RKO (cell line): ENCODE results near the gene HJURP.

Source experiments
- DNase-seq: peaks from one replicate; pipeline ENCODE4 v3.0.0-alpha.2; 2016; ENCODE audit warnings: low spot score

HJURP gene

DNA sequence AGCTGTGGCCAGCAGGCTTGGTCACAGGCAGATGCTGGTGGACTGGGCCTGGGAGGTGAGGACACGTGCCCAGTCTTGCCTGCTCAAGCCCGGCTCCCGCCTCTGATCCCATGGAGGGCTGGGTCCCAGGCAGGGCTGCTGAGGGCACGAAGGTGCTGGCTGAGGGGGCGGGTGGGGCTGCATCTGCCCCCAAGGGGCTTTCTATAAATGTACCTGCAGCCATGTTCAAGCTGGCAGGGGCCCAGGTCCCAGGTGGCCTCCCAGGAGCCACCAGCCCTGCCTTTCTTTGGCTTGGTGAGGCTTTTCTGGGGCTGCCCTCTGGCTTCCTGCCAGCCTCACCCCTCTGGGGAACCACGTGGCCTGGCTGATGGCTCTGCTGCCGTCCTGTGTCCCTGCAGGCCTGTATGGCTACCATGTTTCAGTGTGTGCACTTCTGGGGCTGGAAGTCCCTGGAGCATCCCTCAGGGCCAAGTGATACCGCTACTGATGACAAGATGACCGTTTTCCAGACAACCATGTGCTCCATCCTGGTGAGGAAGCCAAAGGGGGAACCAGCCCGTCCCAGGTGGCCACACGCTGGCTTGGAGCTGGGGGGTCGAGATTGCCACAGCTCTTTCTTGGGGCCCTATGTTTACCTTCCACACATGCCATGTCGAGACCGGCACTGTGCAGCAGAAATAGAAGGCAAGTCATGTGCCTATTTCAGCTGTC lies 23.2 kb downstream of the HJURP start:
- DNase-seq, result no peak

DNA sequence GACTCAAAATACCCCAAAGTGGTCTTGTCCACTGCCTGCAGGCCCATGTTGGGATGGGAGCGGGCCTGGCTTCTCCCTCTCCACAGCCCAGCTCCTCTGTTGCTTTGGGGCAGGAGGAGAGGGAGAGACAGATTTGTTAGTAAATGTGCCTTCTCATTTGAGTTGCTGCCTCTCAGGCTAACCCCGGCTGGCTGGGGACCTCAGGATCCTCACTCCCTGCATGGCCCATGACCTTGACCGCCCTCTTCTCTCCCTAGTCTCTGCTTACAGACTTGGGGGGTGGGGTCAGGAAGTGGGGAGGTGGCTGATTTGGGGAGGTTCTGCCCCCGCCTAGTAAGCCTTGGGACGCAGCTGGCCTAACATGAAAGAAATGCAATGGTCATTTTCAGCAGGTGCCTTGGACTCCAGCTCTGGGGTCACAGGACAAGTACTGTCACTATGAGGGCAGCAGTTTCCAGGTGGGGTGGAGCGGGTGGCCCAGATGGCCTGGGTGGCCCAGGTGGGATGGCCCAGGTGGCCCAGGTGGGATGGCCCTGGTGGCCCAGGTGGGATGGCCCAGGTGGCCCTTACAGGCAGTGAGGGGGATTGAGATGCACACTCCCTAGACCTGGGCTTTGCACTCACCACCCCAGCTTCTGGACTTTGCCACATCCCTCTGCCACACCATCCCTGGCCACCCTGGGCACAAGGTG lies 24.1 kb downstream of the HJURP start:
- no peak for DNase-seq

DNA sequence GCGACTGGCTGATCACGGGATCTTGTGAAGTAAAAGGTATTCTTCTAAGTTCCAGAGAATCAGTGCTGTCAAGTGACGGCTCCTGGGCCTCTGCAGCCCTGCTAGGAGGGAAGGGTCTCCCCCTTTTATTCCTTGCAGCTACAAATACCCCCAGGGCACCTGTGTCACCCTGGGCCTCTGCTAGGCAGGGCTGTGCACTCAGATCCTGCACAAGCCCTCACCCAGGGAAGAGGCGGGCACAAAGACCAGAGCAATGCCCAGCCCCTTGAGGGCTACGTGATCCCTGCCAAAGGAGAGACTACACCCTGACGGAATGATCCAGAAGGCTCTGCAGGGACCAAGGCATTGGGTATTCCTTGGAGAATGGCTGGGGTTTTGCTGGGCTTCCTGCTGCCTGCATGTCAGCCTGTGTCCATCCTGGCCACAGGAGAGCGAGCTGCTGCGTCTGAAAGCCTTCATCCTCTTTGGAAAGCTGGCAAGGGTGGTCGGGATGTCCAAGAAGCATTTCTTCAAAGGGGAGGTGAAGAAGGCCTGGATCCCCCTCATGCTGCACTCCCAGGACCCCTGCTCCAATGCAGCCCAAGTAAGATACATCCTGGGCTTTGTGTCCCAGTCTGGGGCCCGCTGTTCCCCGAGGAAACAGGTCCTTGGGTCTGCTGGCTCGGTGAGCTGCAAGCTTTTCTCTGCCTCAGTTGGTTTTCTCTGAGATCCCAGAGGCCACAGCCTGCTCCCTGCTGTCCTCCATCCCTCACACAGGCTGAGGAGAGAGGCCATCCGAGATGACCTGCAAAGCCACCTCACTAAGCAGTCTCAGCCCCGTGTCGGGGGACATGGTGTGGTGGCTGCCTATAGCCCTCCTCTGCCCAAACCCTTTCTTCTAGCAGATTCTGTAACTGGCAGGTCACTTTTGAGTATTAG lies 24.9 kb downstream of the HJURP start:
- no peak for DNase-seq

DNA sequence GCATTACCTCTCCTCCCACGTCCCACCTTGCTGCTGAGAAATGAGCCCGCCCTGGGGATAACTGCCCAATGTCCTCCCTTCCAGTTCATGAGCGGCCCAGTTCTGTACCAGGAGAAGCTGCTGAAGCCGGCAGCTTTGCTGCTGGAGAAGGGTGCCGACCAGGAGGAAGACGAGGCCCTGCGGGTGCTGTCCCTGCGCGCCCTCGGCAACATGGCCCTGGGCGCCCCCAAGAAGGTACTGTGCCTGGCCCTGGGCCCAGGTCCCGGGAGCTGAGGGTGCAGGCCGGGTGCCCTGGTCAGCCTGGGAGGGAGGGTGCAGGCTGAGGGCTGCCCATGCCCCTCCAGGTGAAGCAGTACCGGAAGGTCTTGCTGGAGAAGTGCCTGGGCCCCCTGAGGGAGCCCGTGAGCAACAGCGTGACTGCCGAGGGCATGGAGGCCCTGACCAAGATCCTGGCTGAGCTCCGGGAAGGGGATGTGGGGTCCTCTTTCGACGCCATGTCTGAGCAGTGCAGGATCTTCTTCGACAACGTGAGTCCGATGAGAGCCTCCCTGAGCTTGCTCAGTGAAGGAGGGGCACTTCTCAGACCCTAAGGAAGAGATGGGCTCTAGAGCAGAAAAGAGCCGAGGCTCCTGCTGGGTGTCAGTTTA lies 25.7 kb downstream of the HJURP start:
- no peak for DNase-seq

DNA sequence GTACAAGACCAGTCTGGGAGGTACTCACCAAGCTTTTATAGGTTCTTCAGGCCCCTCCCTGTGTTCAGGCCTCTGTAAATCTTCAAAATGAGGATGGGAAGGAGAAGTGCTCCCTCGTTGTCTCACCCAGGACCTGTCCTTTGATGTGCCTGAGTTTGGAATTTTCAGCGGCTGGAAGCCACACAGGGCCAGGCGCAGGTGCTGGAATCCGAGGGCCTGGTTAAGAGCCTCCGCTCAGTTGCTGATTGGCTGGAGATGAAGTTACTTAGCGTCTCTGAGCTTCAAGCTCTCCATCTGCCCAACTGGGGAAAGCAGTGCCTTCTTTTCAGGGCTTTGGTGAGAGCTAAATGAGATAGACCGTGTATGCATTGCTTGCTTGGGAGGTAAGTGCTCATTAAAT lies 30.0 kb downstream of the HJURP start:
- DNase-seq, result no peak

DNA sequence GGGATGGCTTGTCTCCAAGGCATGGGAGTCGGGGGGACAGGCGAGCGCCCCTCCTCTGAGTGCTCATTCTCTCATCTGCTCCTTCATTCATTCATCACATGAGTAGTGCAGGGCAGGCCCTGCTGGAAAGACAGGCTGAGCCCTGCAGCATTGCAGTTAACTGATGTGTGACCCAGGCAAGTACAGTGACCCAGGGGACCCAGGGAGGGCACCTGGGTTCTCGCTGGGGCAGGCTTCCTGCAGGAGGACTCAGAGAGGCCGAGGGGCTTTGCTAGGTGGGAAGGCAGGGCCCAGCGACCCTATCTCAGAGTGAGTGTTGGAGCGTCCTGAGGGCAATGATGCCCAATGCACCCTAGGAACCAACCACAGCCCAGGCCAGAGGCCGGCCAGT lies 30.6 kb downstream of the HJURP start:
- no peak for DNase-seq

DNA sequence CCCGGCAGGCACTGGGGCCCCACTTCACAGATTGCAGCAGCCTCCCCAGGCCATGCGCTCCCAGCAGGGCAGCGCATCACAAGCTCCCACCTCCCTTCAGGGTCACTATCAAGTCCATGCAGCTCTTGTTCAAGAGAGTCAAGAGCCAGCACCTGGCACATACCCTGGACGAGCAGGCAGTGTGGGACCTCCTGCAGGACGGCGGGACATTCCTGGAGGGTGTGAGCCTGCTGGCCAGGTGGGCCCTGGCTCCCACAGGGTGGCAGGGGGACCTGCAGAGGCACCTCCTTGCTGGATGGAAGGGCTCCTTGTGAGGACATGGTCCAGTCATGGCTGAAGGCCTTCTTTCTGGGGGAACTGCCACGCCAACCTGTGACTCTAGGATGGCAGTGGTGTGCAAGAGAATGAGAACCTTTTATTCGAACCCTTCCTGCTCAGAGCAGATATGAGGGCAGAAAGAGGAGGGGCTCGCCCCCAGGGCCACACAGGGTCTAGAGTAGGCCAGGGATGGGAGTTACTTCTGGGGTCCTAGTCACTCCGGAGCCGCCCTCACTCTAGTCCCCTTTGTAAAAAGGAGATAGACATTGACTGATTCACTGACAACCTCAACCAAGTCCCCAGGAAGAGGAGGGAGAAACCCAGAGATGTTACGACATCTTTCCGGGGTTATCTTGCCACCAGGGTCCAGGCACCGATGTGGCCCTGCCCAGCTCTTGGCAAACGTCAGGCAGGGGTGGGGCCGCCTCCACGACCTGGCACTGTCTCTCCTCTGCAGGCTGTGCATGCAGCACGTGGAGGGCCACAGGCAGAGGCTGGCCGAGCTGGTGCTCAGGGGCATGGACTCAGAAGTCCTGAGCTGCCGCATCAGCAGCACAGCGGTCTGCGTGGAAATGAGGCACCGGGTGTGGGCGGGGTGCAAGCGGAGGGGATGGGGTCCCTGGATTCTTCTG lies 31.3 kb downstream of the HJURP start:
- no peak for DNase-seq

DNA sequence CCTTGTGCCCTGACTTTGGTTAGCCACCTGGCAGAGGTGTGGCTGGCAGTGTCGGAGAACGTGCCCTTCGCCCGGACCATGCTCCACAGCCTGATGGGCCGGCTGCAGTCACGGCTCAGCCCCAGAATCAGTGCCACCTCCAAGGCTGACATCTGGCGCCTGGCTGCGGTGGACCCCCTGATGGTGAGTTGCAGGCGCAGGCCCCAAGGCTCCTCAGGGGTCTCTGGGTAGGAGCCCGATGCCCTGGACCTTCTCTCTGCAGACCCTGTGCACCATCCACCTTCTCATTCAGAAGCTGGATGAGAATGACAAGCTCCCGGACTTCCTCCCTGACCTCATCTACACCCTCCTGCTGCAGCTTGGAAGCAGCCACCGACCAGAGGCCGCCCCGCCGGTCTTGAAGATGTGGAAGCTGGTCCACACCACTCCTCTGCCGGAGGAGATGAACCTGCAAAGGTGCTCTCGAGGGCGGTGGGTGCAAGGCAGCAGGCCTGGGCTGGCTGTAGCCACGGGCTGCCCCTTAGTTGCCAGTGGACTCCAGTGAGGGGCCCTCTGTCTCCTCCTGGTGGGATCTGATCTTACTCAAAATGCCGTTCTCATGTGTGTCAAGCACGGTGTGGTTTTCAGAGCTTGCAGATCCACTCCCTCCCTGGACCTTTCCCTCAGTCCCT lies 32.1 kb downstream of the HJURP start:
- DNase-seq, result no peak

DNA sequence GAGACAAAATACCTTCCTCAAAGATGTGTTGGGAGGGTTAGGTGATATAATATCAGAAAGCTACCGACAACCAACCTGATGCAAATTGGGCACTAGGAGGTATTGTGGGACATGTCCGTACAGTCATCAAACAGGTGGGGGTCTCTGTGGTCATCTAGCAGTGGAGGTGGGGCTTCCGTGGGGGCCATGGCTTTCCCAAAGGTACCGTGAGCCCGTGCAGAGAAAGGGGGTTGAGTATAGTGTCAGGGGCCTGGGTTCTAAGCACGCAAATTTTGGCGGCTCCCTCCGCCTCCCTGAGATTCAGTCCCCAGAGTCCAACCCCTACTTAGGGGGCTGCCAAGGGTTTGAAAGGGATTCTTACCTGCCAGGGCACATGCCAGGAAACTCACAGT lies 32.6 kb downstream of the HJURP start:
- no peak for DNase-seq

DNA sequence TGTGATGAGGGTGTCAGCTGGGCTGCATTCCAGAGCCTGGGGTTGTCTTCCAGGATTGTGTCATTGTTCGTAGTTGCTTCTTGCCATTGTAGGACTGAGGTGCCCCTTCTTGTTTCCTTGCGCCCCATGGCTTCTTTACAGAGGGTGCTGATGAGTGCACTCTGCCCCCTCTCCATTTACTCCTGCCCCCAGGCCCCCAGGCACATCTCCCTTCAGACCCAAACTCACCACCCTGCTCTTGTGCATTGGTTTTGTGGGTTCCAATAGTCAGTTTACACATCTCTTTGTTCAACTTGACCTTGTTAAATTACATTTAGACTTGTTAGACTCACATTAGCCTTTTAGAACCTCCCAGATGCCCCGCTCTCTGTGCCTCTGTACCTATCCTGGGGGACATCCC lies 33.1 kb downstream of the HJURP start:
- DNase-seq, result no peak

DNA sequence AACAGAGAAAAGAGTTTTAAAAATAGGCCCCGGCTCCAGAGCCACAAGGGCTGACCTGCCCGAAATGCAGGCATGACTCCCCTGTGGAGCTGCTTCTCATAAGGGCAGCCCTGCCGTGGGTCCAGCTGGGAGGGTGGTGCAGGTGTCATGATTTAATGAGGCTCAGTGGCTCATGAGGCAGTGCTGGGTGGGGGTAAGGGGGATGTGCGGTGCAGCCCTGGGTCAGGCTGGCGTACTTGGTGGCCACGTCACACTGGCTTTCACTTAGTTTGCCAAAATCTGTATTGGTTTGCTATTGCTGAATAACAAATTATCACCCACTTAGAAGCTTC lies 33.6 kb downstream of the HJURP start:
- no peak for DNase-seq

DNA sequence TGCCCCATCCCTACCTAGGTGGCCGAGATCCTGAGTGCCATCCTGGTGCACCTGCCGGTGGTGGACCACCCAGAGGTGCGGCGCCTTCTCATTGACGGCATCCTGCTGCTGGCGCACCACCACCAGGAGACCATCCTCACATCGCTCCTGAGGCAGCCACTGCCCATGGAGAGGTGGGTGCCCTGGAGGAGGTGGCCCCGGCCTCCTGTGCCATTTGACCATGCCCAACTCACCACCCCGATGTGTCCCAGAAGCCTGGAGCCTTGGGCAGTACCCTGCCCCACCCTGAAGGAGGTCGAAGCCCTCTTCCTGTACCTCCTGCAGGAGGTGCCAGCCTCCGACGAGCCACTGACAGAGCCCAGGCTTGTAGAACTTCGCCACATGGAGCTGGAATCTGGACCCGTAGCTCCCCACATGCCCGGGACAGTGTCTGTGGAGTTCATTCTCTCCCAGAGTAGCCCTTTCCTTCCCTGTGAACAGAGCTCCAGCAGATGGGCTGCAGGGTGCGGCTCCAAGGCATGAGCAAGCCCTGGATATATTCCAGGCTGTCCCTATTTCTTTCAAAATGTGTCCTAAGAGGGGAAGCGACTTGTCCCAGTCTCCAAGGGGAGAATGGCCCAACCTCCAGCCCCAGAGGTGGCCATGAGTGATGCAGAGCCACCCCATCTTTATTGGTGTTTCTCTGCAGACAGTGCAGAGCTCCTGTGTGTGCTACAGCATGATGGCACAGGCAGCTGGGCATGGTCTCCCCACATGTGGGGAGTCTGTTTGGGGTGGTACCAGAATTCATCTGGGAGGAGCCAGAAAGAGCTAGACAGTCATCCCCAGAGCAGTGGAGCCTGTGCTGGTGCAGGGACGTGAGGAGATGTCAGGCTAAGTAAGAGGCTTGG lies 34.2 kb downstream of the HJURP start:
- no peak for DNase-seq

DNA sequence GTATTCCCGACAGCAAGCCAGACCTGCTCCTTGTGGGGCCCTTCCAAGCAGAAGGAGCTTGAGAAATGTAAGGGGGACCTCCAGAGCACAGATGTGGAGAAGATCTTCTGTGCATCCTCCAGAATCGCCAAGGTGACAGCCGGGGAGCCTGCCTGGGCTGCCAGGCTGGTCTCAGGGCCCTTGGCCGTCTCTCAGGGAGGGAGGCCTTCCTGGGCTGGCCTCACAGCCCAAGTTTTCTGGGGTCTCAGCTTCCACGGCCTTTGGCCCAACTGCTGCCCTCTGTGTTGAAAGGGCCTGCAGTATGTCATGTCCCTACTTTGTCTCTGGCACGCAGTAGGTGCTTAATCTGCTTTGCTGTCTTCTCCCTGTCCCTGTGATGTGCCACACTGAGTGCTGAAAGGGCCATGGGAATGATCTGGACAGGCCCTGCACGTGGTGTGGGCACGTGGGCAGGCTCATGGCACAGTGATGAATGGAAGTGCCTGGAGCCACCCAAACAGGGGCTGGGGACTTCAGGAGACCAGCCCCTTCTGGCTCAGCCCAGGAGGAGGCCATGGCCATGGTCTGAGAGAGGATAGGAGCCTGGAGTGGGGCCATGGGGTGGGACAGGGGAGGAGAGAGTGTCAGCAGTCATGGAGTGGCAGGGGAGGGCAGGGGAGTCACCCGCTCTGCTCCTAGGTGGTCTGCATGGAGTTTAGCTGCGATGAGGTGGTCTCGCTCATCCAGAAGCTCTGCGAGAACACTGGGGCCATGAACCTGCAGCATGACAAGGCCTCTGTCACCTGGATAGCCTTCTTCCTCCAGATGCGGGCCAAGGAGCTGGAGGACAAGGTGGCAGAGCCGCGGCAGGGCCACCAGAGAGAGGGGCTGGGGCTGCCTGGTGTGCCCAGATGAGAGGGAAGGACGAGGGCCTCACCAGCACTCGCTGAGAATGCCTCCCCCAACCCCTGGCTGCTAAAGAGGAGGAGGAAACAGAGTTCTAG lies 35.4 kb downstream of the HJURP start:
- no peak for DNase-seq

DNA sequence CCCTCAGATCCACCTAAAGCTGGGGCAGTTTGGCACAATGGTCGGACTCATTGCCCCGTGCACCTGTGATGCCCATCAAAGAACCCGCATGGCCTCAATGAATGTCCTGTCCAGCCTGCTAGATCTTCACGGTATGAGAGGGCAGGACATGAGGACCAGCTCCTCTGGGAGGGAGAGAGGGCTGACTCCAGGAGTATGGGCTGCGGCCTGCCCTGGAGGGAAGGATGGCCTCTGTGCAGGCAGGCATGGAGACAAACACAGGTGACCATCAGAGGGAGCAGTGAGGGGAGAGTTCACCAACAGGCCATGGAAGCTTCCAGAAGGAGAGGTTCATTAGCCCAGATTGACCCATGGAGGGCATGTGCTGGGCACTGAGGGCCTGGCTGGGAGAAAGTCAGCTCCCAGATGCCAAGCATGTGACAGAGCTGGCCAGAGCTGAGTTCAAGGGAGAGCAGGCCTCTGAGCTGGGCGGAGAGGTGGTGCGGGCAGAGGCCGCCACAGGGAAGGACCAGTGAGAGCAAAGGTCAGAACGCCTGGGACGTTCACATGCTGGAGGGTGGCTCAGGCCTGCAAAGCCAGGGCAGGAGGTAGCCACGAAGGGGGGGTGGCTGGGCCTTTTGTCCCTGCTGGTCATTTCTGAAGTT lies 36.2 kb downstream of the HJURP start:
- no peak for DNase-seq

DNA sequence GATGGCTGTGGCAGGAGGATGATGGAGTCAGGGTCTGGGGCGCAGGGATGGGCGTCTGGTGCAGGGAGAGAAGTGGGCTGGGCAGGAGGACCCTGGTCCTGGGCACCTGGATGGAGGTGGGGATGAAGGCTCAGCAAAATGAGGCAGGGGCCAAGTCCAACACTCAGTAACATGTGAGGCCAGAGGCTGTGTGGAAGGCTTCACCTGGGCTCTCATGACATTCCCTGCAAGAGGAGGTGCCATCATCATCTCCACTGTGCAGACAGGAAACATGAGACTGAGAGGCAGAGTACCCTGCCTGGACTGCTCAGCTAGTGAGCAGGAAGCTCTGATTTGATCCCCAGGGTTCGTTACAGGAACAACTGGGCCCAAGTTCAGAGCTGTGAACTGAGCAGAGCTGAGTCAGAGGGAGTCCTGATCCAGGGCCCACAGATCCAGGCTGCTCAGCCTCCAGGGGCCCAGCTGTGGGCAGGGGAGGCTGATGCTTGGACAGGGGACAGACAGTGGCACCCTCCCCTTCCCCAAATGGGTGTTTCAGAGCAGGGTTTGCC lies 36.9 kb downstream of the HJURP start:
- no peak for DNase-seq

DNA sequence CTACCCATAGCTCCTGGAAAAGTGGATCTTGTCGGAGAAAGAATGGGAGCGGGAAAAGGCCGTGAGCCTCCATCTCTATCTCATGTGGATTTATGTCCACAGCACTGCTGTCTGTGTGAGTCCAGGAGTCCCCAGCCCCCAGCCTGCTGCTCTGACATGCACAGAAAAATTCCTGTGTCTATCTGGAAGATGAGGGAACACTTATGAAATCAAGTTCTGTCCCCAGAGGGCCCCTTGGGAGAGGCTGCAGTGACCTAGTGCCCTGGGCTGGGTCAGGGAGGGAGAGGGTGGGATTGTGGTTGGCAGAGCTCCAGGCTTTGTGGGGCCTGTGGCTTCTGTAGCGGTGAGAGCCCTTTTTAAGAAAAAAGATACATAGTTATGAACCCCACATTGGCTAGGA lies 37.6 kb downstream of the HJURP start:
- no peak for DNase-seq

DNA sequence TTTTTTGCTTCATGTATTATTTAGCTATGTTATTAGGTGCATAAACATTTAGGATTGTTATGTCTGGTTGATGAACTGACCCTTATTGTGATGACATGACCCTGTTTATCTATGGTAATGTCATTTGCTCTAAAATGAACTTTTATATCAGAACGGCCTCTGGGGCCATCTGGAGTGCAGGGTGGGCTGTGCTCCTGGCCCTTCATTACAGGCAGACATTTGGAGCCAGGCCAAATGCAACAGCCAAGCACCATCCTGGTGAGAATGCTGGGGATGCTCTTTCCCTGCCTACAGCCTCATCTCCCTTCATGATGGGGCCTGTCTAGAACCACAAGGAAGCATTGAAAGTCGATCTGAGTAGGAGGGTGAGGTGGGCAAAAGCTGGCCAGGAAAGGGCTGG lies 38.0 kb downstream of the HJURP start:
- no peak for DNase-seq

DNA sequence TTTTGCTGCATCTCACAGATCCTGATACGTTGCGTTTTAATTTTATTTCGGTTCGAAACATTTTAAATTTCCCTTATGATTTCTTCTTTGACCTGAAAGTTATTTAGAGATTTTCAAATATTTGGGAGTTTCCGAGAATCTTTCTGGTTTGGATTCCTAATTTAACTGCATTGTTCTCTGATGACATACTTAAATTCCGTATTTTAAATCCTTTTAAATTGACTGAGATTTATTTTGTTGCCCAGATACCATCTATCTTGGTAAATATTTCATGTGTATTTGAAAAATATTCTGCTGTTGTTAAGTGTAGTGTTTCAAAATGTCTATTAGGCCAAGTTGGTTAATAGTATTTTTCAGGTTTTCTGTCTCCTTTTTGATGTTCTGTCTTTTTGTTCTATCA lies 38.5 kb downstream of the HJURP start:
- no peak for DNase-seq
